K562 (cell line): ENCODE results near the gene MT1X. TPM values are rescaled to one million over a fixed set of nuclear protein-coding genes. Genes with fewer than 3 reads are reported as not detected.

Experiments used
- polyA plus RNA-seq, 8 experiments: library from polyadenylated mRNA; depleted of rRNA in 4 of 8; stranded (reverse) in 5 of 8; unstranded in 3 of 8; fragments of >200 nt; fragmentation: Nextera tagmentation in 2 of 8; fragmentation: Illumina TruSeq in 1 of 8; extraction: Ambion mirVana in 2 of 8; extraction: Trizol in 1 of 8; gene quantifications; 2 replicates each; pipeline versions ENCODE4 v1.2.1 to v1.2.3, GENCODE V29; 2011 to 2014; ENCODE audit warnings: inconsistent platforms in 1 of 8, missing spikeins in 1 of 8
- total RNA-seq, 7 experiments: library from RNA; depleted of rRNA in 6 of 7; stranded (reverse); fragments of >200 nt in 6 of 7; fragmentation: Illumina TruSeq in 2 of 7; extraction: Trizol in 2 of 7; gene quantifications; 2 replicates each; pipeline versions ENCODE4 v1.2.1 to v1.2.3, GENCODE V29; 2011 to 2021; ENCODE audit warnings: low replicate concordance in 1 of 7

Gene MT1X
- total and polyA plus RNA-seq, 9 of the 15 experiments (the other 6 are each of a cell fraction or from before 2014, with no cell fraction given): 4.9 to 22.8 (median 8.7) TPM

Other genes with a start within 250 kb of the MT1X start
Only the 7 nearest of the 16 such genes appear.
- not detected in 2 replicates for gene MT1M, start 49.8 kb upstream of the MT1X start, total RNA-seq (2014; rRNA removed)
- not detected in 2 replicates for gene MT1M, start 49.8 kb upstream of the MT1X start, total RNA-seq (2014; rRNA removed; fragmentation: Illumina TruSeq; extraction: Trizol)
- not detected in 2 replicates for gene MT1M, start 49.8 kb upstream of the MT1X start, total RNA-seq (2015; rRNA removed; fragmentation: Illumina TruSeq; extraction: Trizol)
- not detected in 2 replicates for gene MT1M, start 49.8 kb upstream of the MT1X start, total RNA-seq (2021)
- not detected in 2 replicates for gene MT1M, start 49.8 kb upstream of the MT1X start, polyA plus RNA-seq (2011; rRNA removed)
- gene MT1M, start 49.8 kb upstream of the MT1X start, polyA plus RNA-seq (2014; fragmentation: Illumina TruSeq; extraction: Trizol): not detected in 2 replicates
- gene MT1M, start 49.8 kb upstream of the MT1X start, polyA plus RNA-seq (2014; fragmentation: Nextera tagmentation; extraction: Ambion mirVana): not detected
- not detected in 2 replicates for gene MT1M, start 49.8 kb upstream of the MT1X start, polyA plus RNA-seq (2014; rRNA removed)
- gene MT1A, start 43.8 kb upstream of the MT1X start, total RNA-seq (2014; rRNA removed): not detected in 2 replicates
- not detected in 2 replicates for gene MT1A, start 43.8 kb upstream of the MT1X start, total RNA-seq (2014; rRNA removed; fragmentation: Illumina TruSeq; extraction: Trizol)
- not detected in 2 replicates for gene MT1A, start 43.8 kb upstream of the MT1X start, total RNA-seq (2015; rRNA removed; fragmentation: Illumina TruSeq; extraction: Trizol)
- not detected in 2 replicates for gene MT1A, start 43.8 kb upstream of the MT1X start, total RNA-seq (2021)
- gene MT1A, start 43.8 kb upstream of the MT1X start, polyA plus RNA-seq (2011; rRNA removed): not detected in 2 replicates
- not detected in 2 replicates for gene MT1A, start 43.8 kb upstream of the MT1X start, polyA plus RNA-seq (2014; fragmentation: Illumina TruSeq; extraction: Trizol)
- gene MT1A, start 43.8 kb upstream of the MT1X start, polyA plus RNA-seq (2014; fragmentation: Nextera tagmentation; extraction: Ambion mirVana): under 1 TPM in 1 of 2 experiments, not detected in 1; 0.23 TPM
- not detected in 2 replicates for gene MT1A, start 43.8 kb upstream of the MT1X start, polyA plus RNA-seq (2014; rRNA removed)
- not detected in 2 replicates for gene MT1B, start 30.6 kb upstream of the MT1X start, total RNA-seq (2014; rRNA removed)
- gene MT1B, start 30.6 kb upstream of the MT1X start, total RNA-seq (2014; rRNA removed; fragmentation: Illumina TruSeq; extraction: Trizol): not detected in 2 replicates
- not detected in 2 replicates for gene MT1B, start 30.6 kb upstream of the MT1X start, total RNA-seq (2015; rRNA removed; fragmentation: Illumina TruSeq; extraction: Trizol)
- gene MT1B, start 30.6 kb upstream of the MT1X start, total RNA-seq (2021): not detected in 2 replicates
- not detected in 2 replicates for gene MT1B, start 30.6 kb upstream of the MT1X start, polyA plus RNA-seq (2011; rRNA removed)
- gene MT1B, start 30.6 kb upstream of the MT1X start, polyA plus RNA-seq (2014; fragmentation: Illumina TruSeq; extraction: Trizol): not detected in 2 replicates
- gene MT1B, start 30.6 kb upstream of the MT1X start, polyA plus RNA-seq (2014; fragmentation: Nextera tagmentation; extraction: Ambion mirVana): not detected
- not detected in 2 replicates for gene MT1B, start 30.6 kb upstream of the MT1X start, polyA plus RNA-seq (2014; rRNA removed)
- 0.68 TPM in 1 of 2 replicates, not detected in the other for gene MT1F, start 24.5 kb upstream of the MT1X start, total RNA-seq (2014; rRNA removed)
- not detected in 2 replicates for gene MT1F, start 24.5 kb upstream of the MT1X start, total RNA-seq (2014; rRNA removed; fragmentation: Illumina TruSeq; extraction: Trizol)
- 0.38 TPM in 1 of 2 replicates, not detected in the other for gene MT1F, start 24.5 kb upstream of the MT1X start, total RNA-seq (2015; rRNA removed; fragmentation: Illumina TruSeq; extraction: Trizol)
- gene MT1F, start 24.5 kb upstream of the MT1X start, total RNA-seq (2021): 0.38 TPM in 1 of 2 replicates, not detected in the other
- gene MT1F, start 24.5 kb upstream of the MT1X start, polyA plus RNA-seq (2011; rRNA removed): 0.28 and 0.35 TPM in 2 replicates
- gene MT1F, start 24.5 kb upstream of the MT1X start, polyA plus RNA-seq (2014; fragmentation: Illumina TruSeq; extraction: Trizol): not detected in 2 replicates
- gene MT1F, start 24.5 kb upstream of the MT1X start, polyA plus RNA-seq (2014; fragmentation: Nextera tagmentation; extraction: Ambion mirVana): under 1 TPM in 1 of 2 experiments, not detected in 1; 0.18 TPM
- 0.23 TPM in 1 of 2 replicates, not detected in the other for gene MT1F, start 24.5 kb upstream of the MT1X start, polyA plus RNA-seq (2014; rRNA removed)
- not detected in 2 replicates for gene MT1G, start 14.4 kb upstream of the MT1X start, total RNA-seq (2014; rRNA removed)
- not detected in 2 replicates for gene MT1G, start 14.4 kb upstream of the MT1X start, total RNA-seq (2014; rRNA removed; fragmentation: Illumina TruSeq; extraction: Trizol)
- 0.69 TPM in 1 of 2 replicates, not detected in the other for gene MT1G, start 14.4 kb upstream of the MT1X start, total RNA-seq (2015; rRNA removed; fragmentation: Illumina TruSeq; extraction: Trizol)
- 0.89 and 1.7 TPM in 2 replicates for gene MT1G, start 14.4 kb upstream of the MT1X start, total RNA-seq (2021)
- gene MT1G, start 14.4 kb upstream of the MT1X start, polyA plus RNA-seq (2011; rRNA removed): 1.4 and 8.8 TPM in 2 replicates
- gene MT1G, start 14.4 kb upstream of the MT1X start, polyA plus RNA-seq (2014; fragmentation: Illumina TruSeq; extraction: Trizol): not detected in 2 replicates
- gene MT1G, start 14.4 kb upstream of the MT1X start, polyA plus RNA-seq (2014; fragmentation: Nextera tagmentation; extraction: Ambion mirVana): under 1 TPM; 0.28 TPM
- 2.8 TPM in 1 of 2 replicates, not detected in the other for gene MT1G, start 14.4 kb upstream of the MT1X start, polyA plus RNA-seq (2014; rRNA removed)
- not detected in 2 replicates for gene MT1H, start 12.7 kb upstream of the MT1X start, total RNA-seq (2014; rRNA removed)
- gene MT1H, start 12.7 kb upstream of the MT1X start, total RNA-seq (2014; rRNA removed; fragmentation: Illumina TruSeq; extraction: Trizol): not detected in 2 replicates
- gene MT1H, start 12.7 kb upstream of the MT1X start, total RNA-seq (2015; rRNA removed; fragmentation: Illumina TruSeq; extraction: Trizol): not detected in 2 replicates
- not detected in 2 replicates for gene MT1H, start 12.7 kb upstream of the MT1X start, total RNA-seq (2021)
- gene MT1H, start 12.7 kb upstream of the MT1X start, polyA plus RNA-seq (2011; rRNA removed): 0.13 and 0.49 TPM in 2 replicates
- gene MT1H, start 12.7 kb upstream of the MT1X start, polyA plus RNA-seq (2014; fragmentation: Illumina TruSeq; extraction: Trizol): not detected in 2 replicates
- under 1 TPM in 1 of 2 experiments, not detected in 1; 0.37 TPM for gene MT1H, start 12.7 kb upstream of the MT1X start, polyA plus RNA-seq (2014; fragmentation: Nextera tagmentation; extraction: Ambion mirVana)
- not detected in 2 replicates for gene MT1H, start 12.7 kb upstream of the MT1X start, polyA plus RNA-seq (2014; rRNA removed)
- 111 and 129 TPM in 2 replicates for gene NUP93, start 47.7 kb downstream of the MT1X start, total RNA-seq (2014; rRNA removed)
- gene NUP93, start 47.7 kb downstream of the MT1X start, total RNA-seq (2014; rRNA removed; fragmentation: Illumina TruSeq; extraction: Trizol): 117 and 122 TPM in 2 replicates
- 136 and 137 TPM in 2 replicates for gene NUP93, start 47.7 kb downstream of the MT1X start, total RNA-seq (2015; rRNA removed; fragmentation: Illumina TruSeq; extraction: Trizol)
- 155 and 156 TPM in 2 replicates for gene NUP93, start 47.7 kb downstream of the MT1X start, total RNA-seq (2021)
- gene NUP93, start 47.7 kb downstream of the MT1X start, polyA plus RNA-seq (2011; rRNA removed): 92.0 and 105 TPM in 2 replicates
- 114 and 121 TPM in 2 replicates for gene NUP93, start 47.7 kb downstream of the MT1X start, polyA plus RNA-seq (2014; fragmentation: Illumina TruSeq; extraction: Trizol)
- 100 to 1,000 TPM; 111 to 162 TPM for gene NUP93, start 47.7 kb downstream of the MT1X start, polyA plus RNA-seq (2014; fragmentation: Nextera tagmentation; extraction: Ambion mirVana)
- gene NUP93, start 47.7 kb downstream of the MT1X start, polyA plus RNA-seq (2014; rRNA removed): 88.4 and 101 TPM in 2 replicates